HG03558 (cell line): Measurements from ENCODE around the gene LINC00632.
"Not testable (repeated sequence)": the region's sequence is repeated elsewhere in the genome, so short reads cannot be mapped to it uniquely, and the experiment has no call there.

ENCODE experiments used
- ATAC-seq: cut with Tn5 transposase; IDR thresholded peaks from one replicate; pipeline ENCODE4 v1.9.1; 2021; ENCODE audit warnings: moderate number of reproducible peaks; ENCODE audit not compliant: unreplicated experiment; ENCODE audit errors: extremely low read depth

LINC00632 gene

DNA sequence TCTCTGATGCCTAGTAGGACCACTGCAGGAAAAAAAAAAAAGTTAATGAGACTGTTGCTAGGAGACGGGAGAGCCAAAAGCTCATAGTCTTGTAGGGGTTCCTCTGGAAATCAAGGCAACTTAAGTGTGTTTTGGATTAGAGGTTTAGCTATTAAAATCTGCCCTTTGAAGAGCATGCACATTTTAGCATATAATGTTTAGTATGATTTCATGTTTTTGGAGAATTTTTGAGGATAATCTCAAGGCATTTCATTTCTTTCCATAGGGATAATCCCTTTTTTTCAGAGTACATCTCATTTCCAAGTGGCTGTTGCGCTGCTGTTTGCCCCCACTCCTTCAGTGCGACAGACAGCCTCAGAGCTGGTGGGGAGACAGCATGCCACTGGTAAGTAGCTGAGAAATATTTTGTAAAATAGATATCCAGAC lies at the start of gene LINC00632:
TSS of gene LINC00632 (plus strand) at position 339 of the 426 bp plus-strand sequence.
- ATAC-seq, result no peak

DNA sequence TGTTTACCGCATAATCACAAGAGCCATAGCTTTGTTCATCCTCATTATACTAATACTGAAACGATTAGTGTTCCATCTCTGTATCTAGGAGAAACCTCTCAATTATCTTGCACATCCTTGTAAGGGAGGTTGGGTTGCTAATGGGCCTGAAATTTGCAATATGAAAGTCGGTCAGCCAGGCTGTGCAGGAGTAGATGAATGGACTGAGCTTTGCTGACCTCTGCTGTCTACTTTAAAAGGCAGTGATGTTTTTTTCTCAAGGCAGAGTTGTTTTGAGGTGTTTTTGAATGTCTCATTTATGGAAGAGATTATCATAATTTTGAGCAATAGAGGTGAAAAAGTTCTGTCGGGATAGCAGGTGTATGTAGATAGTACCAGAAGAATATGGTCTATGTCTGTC lies 47.9 kb upstream of the LINC00632 start:
- ATAC-seq, result no peak

DNA sequence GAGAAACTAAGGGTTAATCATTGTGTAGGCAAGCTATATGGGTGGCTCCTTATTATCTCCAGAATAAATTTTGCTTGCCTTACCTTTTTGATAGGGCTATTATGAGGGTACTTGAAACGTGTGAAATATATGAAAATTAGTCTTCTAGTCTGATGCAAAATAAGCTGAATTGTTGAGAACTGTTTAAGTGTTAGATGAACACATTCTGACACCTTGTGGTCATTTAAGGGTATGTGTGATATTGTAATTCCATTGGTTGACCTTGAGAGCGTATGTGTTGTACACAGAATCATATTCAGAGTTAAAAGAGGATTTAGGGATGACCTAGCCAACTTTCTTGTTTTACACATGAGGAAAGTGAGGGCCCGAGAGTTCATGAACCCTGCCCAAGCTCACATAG lies 44.6 kb upstream of the LINC00632 start:
- ATAC-seq, result no peak

DNA sequence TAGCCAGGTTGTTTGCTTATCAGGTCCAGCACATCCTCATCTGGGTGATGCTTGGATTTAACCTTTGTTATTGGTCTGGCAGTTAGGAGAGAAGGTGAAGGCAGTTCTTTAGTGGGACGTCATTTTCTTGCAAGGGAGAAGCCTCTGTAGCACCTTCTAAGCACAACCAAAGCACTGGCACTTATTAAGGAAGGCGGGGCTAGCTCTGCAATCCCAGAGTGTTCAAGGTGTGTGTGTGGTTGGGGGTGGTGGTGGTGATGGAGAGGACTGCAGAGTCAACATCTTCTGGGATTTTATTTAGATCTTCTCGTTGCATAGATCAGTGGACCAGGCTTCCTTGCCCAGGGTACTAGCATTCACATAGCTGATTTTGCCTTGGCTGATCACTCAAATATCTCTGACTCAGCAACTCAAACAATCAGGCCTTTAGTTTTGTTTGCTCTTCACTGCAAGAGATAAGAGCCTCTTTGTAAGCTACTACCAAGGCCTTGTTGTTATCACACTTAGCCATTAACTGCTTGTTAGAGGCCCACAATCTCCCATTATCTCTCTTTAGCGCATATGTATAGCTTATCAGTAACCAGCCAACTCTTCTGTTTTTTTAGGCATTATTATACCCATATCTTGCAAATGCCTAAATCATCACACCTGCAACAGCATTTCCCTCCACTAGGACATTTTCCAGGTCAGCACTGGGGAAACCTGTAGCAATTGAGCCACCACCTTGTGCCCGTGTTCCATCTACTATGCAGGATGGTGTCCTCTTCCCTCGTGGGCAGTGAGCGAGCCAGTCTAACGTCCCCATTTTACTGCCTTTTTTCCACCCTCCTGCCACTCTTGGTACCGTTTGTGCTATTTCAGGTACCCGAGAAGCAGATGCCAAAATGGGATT lies 36.5 kb upstream of the LINC00632 start:
- no peak for ATAC-seq

DNA sequence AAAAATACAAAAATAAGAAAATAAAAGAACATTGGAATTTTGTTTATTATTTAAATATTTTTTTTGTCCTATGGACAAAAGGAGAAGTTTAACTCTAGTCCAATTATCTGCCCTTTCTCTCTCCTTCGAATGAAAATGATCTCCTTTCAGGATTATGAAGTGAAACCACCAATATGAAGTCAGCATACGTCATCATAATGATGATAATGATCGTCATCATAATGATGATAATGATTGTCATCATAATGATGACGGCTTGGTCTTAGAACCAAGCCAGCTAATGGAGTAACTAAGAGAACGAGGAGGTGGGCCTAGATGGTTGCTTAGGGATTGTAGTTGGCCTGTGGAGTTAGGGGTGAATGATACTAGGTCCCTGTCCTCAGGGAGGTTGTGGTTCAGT lies 21.9 kb upstream of the LINC00632 start:
- no peak for ATAC-seq

DNA sequence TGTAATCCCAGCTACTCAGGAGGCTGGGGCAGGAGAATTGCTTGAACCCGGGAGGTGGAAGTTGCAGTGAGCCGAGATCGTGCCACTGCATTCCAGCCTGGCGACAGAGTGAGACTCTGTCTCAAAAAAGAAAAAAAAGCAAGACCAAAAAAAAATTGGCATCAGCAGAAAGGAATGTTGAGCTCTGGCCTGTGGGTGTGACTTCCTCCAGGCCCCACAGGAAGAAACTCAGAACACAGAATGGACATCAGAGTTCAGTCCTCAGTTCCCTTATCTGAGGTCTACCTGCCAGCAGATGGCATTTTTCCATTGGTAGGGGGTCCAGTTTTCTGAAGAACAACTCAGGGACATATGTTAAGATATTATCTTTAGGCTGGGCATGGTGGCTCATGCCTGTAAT lies 18.0 kb upstream of the LINC00632 start:
- ATAC-seq, result not testable (repeated sequence)

DNA sequence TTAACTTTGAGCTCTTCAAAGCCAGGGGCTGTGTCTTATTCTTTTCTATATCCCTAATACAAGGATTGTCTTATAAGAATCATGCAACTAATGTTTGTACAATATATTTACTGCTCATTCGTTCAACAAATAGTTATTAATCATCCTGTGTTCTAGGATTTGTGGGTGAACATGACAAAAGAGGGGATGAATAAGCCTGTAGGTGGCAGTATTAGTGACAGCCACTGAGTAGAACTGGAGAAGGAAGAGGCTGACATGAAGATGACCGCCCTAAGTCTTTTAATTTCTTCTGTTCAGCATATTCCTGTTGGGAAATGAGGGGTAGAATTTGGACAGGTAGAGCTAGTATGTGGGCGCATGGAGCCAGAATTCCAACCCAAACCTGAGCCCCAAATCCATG lies 11.9 kb upstream of the LINC00632 start:
- no peak for ATAC-seq

DNA sequence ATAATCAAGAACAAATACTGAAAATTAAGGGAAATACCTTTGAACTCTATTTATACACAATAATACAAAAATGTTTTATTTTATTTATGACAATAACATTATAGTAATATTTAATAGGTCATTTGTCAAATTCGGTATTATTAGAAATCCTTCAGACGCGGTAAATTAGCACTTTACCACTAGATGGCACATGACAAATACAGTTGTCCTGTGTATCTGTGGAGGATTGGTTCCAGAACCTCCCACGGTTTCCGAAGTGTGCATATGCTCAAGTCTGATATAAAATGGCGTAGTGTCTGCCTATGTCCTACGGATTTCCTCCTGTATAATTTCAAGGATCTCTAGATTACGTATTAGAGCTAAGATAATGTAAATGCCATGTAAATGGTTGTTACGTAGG lies 8.1 kb upstream of the LINC00632 start:
- no peak for ATAC-seq

DNA sequence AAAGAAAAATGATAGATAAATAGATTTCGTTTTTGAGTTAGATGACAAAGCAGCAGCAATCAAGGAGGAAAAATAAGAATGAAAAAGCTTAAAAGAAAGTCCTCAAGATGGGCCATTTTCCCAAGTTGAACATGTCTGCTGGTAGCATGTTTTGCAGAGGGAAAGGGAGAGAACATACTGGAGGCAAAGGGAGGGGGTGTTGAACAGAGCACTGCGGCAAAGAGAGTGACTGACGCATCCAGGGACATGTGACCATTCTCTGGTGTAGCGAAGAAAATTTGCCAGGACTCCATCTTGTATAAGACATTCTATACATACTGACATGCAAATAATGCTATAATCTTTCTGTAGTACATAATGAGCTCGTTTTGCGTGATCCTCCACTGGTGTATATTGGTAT lies 1.2 kb downstream of the LINC00632 start:
- ATAC-seq, result no peak

DNA sequence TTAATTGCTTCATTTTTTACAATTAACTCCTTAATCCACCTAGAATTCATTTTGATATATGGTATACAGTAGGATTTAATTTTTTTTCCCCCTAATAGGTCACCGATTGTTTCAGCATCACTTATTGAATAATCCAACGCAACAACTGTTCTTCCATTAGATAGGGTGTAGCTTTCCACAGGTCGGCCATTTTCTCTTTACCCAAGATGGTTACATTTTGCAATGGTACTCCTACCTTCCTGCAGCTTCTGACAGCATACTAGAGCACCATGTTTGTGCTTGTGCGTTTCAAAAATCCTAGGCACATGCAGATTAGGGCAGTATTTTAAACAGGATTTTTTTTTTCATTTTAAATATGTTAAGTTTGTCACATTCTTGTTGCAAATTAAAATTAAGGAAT lies 2.3 kb downstream of the LINC00632 start:
- ATAC-seq, result no peak

DNA sequence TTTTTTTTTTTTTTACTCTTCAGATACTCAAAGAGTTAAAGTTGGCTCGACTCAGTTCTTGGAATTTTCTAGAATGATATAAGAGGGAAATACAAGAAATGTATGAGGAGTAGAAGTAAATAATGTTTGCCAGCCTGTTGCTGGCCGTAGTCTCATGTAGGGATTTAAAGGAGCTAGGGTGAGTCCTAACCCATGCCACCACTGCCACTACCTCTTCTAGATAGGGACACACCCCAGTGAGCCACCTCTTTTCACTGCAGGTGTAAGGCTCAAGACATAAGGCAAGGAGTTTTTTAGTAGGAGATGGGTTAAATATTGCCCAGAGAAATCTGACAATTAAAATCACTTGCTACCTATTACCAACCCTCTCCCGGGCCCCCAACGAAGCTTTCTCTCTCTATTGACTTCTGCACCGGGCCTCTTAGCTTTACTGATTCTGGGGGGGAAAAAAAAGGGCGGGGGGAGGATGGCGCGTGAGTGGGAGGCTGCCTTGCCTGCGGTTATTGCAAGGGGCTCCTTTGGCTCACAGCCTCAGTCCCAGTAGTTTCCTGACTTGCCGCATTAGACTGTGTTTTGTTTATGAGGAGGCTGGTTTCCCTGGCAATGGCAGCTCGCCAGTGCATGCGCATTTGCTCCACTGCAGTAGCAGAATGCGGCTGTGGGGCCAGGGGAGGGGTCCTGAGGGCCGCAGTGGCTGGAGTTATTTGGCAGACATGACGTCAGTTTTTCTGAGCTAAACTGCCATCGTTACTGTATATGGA lies 3.0 kb downstream of the LINC00632 start:
- ATAC-seq, result no peak

DNA sequence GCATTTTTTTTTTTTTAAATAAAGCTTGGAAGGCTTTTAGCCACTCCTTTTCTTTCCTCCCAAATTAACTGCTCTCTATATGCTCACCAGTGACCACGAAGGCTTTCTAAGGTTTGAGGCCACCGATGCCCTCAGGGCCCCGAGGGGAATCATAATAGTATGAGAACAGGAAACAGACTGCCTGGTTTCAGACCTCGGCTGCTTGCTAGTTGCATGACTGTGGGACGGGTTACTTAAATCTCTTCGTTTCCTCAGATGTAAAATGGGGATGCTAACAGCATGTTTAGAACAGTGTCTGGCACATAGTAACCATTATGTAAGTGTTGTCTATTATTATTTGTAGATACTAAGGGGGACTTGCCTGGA lies 3.6 kb downstream of the LINC00632 start:
- ATAC-seq, result no peak

DNA sequence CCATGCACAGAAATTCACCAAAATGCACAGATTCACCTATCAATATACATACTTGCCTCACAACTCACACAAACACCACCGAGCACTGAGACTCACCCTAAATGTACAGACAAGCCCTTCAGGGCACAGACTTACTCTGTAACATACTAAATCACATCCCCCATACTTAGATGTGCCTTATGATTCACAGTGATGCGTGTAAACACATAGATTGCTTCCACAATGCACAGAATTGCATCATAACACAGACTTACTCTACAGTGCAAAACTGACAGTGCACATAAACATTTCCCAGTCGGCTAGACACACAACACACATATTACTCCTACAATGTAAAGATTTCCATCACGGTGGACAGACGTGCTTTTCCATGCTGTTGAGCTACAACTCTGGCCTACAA lies 6.2 kb downstream of the LINC00632 start:
- ATAC-seq, result no peak

DNA sequence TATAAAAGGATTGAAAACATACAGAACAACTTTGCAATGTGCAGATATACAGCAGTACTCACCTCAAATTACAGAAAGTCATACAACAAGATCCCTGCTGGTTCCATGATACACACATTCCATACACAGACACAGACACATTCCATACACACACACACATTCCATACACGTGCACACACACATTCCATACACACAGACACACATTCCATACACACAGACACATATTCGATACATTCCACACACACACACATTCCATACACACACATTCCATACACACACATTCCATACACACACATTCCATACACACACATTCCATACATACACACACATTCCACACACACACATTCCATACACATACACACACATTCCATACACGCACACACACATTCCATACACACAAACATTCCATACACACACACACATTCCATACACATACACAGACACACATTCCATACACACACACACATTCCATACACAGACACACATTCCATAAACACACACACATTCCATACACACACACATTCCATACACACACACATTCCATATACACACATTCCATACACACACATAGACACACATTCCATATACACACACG lies 13.7 kb downstream of the LINC00632 start:
- ATAC-seq, result no peak

DNA sequence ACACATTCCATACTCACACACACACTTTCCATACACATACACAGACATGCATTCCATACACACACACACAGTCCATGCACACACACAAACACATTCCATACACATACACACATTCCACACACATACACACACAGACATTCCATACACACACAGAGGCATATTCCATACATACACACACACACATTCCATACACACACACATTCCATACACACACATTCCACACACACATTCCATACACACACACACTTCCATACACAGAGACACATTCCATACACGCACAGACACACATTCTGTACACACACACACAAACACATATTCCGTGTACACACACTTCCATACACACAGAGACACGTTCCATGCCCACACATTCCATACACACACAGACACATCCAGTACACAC lies 14.8 kb downstream of the LINC00632 start:
- no peak for ATAC-seq

DNA sequence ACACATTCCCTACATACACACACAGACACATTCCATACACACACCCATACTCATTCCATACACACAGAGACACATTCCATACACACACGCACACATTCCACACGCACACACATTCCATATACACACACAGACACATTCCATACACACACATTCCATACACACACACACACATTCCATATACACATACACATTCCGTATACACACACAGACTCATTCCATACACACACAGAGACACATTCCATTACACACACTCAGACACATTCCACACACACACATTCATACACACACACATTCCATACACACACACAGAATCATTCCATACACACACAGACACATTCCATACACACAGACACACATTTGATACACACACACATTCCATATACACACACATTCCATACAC lies 15.2 kb downstream of the LINC00632 start:
- ATAC-seq, result no peak

DNA sequence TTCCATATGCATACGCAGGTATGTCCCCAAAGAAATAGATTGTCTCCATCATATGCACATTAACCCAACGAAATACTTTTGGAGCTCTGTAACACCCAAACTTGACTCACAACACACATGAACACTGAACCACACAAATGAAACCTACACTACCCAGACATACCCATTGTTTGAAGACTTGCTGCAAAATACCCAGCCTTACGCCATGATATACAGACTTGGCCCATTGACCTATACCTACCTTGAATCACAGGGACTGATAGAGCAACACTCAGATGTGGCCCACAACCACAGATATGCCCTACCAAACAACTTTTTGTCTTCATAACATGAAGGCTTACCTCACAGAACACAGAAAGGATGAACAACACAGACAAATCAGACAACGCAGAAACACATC lies 15.9 kb downstream of the LINC00632 start:
- no peak for ATAC-seq

DNA sequence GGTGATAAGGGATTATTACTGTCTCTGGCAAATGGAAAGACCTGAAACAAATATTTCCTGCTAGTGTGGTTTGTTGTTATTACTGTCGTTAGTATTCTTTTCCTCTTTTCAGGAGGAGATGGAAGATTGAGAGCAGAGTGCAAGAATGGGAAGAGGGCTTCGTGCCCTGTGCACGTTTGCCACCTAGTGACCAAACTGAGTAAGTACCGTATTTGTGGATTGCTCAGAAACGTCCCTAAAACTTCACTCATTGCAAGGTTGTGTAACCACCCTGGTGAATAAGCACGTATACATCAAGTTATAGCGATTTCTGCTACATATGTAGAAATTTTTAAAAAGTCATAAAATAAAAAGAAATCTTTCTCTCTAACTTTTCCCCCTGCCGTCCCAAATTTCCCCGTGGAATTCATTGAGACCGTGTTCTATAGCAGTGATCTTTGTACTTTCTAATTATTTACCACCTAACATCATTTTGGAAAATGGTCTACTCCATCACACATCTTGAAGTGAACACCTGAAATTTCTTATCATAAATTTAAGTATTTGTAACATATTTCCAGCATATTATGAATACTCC lies 24.3 kb downstream of the LINC00632 start:
- ATAC-seq, result peak; percentile 77

DNA sequence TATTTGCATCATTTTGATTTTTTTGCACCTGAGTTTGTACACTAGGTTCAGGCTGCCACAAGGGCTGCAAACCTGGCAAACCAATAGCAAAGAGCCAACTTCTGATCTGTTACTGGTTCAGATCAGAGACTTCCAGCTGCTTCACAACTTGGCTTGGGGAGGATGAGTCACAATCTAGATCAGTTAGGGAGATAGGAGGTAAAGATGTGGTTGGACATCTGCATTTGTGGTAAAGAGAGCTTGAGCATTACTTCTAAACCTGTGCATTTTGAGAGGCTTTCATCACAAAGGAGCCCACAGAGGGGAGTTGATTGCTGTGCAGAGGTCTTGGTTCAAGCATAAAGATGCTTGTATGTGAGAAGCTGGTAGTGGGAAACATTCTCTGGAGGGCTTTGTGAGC lies 34.5 kb downstream of the LINC00632 start:
- no peak for ATAC-seq

DNA sequence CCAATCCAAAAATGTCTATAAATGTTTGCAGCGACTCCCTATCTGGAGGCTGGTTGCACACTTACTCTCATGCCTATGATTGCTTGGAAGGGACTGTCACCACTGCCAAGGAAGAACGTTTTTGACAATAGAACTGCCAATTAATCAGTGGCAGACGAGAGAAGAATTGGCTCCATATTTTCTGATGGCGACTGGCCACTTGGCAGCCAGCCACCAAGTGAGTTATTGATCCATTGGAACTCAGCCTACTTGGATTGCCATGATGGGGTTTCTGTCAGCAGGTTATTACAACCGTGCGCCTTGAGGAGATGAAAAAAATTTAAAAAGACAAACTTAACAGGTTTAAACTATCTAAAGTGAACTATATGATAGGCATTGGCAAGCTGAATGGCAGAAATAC lies 47.4 kb downstream of the LINC00632 start:
- ATAC-seq, result no peak

DNA sequence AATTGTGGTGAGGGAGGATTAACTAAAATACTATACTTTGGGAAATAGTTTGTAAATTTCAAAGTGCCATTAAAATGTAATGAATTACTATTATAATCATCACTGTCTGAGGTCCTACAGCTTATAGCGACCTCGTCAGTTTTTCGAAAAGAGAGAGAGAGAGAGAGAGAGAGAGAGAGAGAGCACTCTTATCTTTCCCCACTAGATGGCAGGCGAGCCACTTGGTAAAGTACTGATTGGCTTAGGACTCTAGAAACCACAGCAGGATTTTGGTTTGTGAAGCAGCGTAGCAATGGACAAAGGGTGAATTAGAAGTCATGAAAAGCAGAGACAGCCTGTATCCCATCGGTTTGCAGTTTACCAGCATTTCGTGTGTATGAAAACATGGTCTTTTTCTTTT lies 52.5 kb downstream of the LINC00632 start:
- no peak for ATAC-seq
